HCT116 (cell line): Measurements from ENCODE around the gene FNDC11. TPM values are rescaled to one million over a fixed set of nuclear protein-coding genes. Genes with fewer than 3 reads are reported as not detected.

Experiments used
- ATAC-seq: fragments of 200-7000 bp; cut with Tn5 transposase; 2 replicates; pipeline ENCODE4 v1.9.1; 2020; ENCODE audit warnings: mild to moderate bottlenecking, moderate library complexity
- BruUV-seq: library from RNA; stranded (reverse); fragments of 400-500 nt; replicated peaks from 2 replicates; lab custom pipeline; 2021; lab: Mats Ljungman, UMichigan
- CTCF ChIA-PET: fragments of 300-600 bp; sonication (Branson Sonifier 250); formaldehyde crosslinking; loops from one replicate; lab custom pipeline; 2021; ENCODE audit warnings: antibody characterized with exemption; lab: Charles Lee
- POLR2A ChIA-PET: fragments of 300-600, 350-600 bp; sonication (Branson Sonifier 250); formaldehyde crosslinking; loops from one replicate; lab custom pipeline; 2021; ENCODE audit warnings: antibody characterized with exemption; lab: Charles Lee
- RAD21 ChIA-PET, 2 experiments: fragments of 300-600 bp; sonication (Branson Sonifier 250); formaldehyde crosslinking; loops; one replicate each; lab custom pipeline; 2023; ENCODE audit warnings: low total read pairs in 2 of 2; ENCODE audit not compliant: uncharacterized antibody in 2 of 2, unreplicated experiment in 2 of 2, low non-redundant PET in 1 of 2; lab: Charles Lee
- DNase-seq: peaks from one replicate; pipeline ENCODE4 v3.0.0-alpha.2; 2010; ENCODE audit warnings: low read depth, low spot score
- H2AFZ ChIP-seq: fragments of 200-600 bp; shearing (Covaris generic), sonication (generic); 2 replicates; pipeline ENCODE4 v1.6.1; 2017; ENCODE audit warnings: low read depth, mixed run types, mixed read lengths, antibody characterized with exemption, low read length; ENCODE audit not compliant: poor library complexity, severe bottlenecking
- H3K27ac ChIP-seq: 2 replicates; pipeline ENCODE4 v1.5.1; 2012; ENCODE audit warnings: low read depth, low read length
- H3K27me3 ChIP-seq: fragments of 200-600 bp; sonication (generic); 2 replicates; pipeline ENCODE4 v1.6.1; 2016; ENCODE audit warnings: mixed run types, low read length, mixed read lengths; ENCODE audit not compliant: insufficient read depth
- H3K36me3 ChIP-seq, 2 experiments: fragments of 200-500 bp in 1 of 2; fragments of 200-600 bp in 1 of 2; sonication (Bioruptor generic) in 1 of 2; sonication (generic) in 1 of 2; 2 replicates each; pipeline versions ENCODE4 v1.5.1 to v1.6.1; 2014 to 2016; ENCODE audit warnings: low read length in 2 of 2, inconsistent platforms in 1 of 2, mixed read lengths in 1 of 2, mixed run types in 1 of 2; ENCODE audit not compliant: insufficient read depth in 2 of 2, control insufficient read depth in 1 of 2
- H3K4me1 ChIP-seq, 2 experiments: fragments of 200-600 bp in 1 of 2; sonication (generic) in 1 of 2; 2 replicates each; pipeline versions ENCODE4 v1.5.1 to v1.6.1; 2012 to 2017; ENCODE audit warnings: low read length in 2 of 2, inconsistent platforms in 1 of 2, mild to moderate bottlenecking in 1 of 2, mixed read lengths in 1 of 2, mixed run types in 1 of 2, moderate library complexity in 1 of 2; ENCODE audit not compliant: insufficient read depth in 2 of 2, control insufficient read depth in 1 of 2
- H3K4me2 ChIP-seq: fragments of 200-600 bp; sonication (generic); 2 replicates; pipeline ENCODE4 v1.6.1; 2017; ENCODE audit warnings: mixed run types, low read length, mixed read lengths
- H3K4me3 ChIP-seq, 2 experiments: fragments of 200-600 bp in 1 of 2; sonication (generic) in 1 of 2; replicated peaks in 1 of 2; 2 replicates each; pipeline ENCODE4 v1.5.1; 2011 to 2016; ENCODE audit warnings: low read length in 2 of 2, control low read depth in 1 of 2, low read depth in 1 of 2, mild to moderate bottlenecking in 1 of 2, mixed read lengths in 1 of 2, mixed run types in 1 of 2
- H3K79me2 ChIP-seq: fragments of 200-600 bp; sonication (generic); 2 replicates; pipeline ENCODE4 v1.6.1; 2017; ENCODE audit warnings: mild to moderate bottlenecking, mixed run types, low read length, moderate library complexity, mixed read lengths; ENCODE audit not compliant: insufficient read depth
- H3K9ac ChIP-seq: fragments of 200-600 bp; sonication (generic); 2 replicates; pipeline ENCODE4 v1.6.1; 2016; ENCODE audit warnings: low read length, mixed read lengths
- H3K9me2 ChIP-seq: fragments of 200-600 bp; sonication (generic), shearing (Covaris generic); 2 replicates; pipeline ENCODE4 v1.6.1; 2017; ENCODE audit warnings: mixed run types, mild to moderate bottlenecking, moderate library complexity; ENCODE audit not compliant: insufficient read depth
- H3K9me3 ChIP-seq, 2 experiments: fragments of 200-500 bp in 1 of 2; fragments of 200-600 bp in 1 of 2; sonication (Bioruptor generic) in 1 of 2; sonication (generic) in 1 of 2; 2 replicates each; pipeline ENCODE4 v1.6.1; 2014 to 2017; ENCODE audit warnings: low read length in 2 of 2, mixed read lengths in 2 of 2, inconsistent platforms in 1 of 2, low read depth in 1 of 2, mild to moderate bottlenecking in 1 of 2, mixed run types in 1 of 2, moderate library complexity in 1 of 2; ENCODE audit not compliant: control insufficient read depth in 1 of 2, insufficient read depth in 1 of 2
- H4K20me1 ChIP-seq: fragments of 200-600 bp; sonication (generic), shearing (Covaris generic); 2 replicates; pipeline ENCODE4 v1.6.1; 2017; ENCODE audit warnings: mixed run types, mild to moderate bottlenecking, moderate library complexity; ENCODE audit not compliant: insufficient read depth
- EZH2 ChIP-seq: fragments of 200-600 bp; sonication (generic); IDR thresholded peaks from 2 replicates; pipeline ENCODE4 v1.6.1; 2017; ENCODE audit warnings: antibody characterized with exemption, mixed run types
- POLR2AphosphoS5 ChIP-seq: IDR thresholded peaks from 2 replicates; pipeline ENCODE4 v1.6.1; 2011; ENCODE audit warnings: mild to moderate bottlenecking, low read depth, low read length, moderate library complexity
- YY1 ChIP-seq: IDR thresholded peaks from 2 replicates; pipeline ENCODE4 v1.6.1; 2011; ENCODE audit warnings: low read length, low read depth, moderate library complexity, mild to moderate bottlenecking; ENCODE audit not compliant: insufficient replicate concordance; ENCODE audit errors: extremely low read depth
- ZFX ChIP-seq: fragments of 450-650 bp; IDR thresholded peaks from 2 replicates; pipeline ENCODE4 v1.6.1; 2017
- intact Hi-C: fragments of 100-400 bp; cut with micrococcal nuclease; formaldehyde crosslinking; loops from 2 replicates; pipeline ENCODE4 v1.10.0; 2022
- total RNA-seq: library from RNA; stranded (reverse); gene quantifications from one replicate; pipeline ENCODE4 v1.2.1, GENCODE V29; 2021; ENCODE audit not compliant: unreplicated experiment
- TF ChIP-seq, protein P1 (sequence below), 3 experiments: fragments of 200-600 bp in 1 of 3; sonication (generic) in 1 of 3; IDR thresholded peaks in 2 of 3; conservative IDR thresholded peaks in 1 of 3; 2 replicates each; pipeline ENCODE4 v1.5.1; 2012 to 2017; ENCODE audit warnings: low read depth in 2 of 3, low read length in 2 of 3, antibody characterized with exemption in 1 of 3, borderline replicate concordance in 1 of 3, control low read depth in 1 of 3, mild to moderate bottlenecking in 1 of 3, mixed read lengths in 1 of 3, mixed run types in 1 of 3, moderate library complexity in 1 of 3; ENCODE audit not compliant: insufficient read depth in 1 of 3

The FNDC11 gene
- total RNA-seq, 1 experiment from 2014 or later, result 5.5 TPM

DNA sequence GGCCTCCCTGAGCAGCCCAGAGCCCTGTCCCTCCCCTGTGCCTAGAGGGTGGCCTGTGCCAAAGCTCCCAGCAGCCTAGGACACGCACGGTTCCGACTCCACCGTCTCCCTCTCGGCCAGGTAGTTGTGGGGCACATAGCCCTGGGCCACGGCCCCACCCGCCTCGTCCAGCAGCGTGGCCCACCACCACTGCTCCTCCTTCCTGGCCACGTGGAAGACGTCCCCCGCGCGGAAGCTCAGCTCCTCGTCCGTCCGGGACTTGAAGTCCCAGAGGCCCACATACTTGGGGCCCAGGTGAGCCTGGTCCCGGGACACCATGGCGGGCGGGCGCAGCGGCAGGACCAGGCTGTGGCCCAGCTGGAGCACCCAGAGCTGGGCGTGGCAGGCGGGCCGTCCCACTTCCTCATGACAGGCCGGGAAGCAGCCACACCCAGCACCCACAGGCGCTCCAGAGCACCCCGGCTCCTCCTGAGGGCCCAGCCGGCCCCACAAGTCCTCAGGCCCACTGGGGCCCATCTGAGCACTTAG lies 16.9 kb upstream of the FNDC11 start, which contains the start of gene PTK6:
PTK6 (minus strand) TSS at position 380 of the 528 bp plus-strand sequence; CDS start at position 318, 62 bp downstream.
- Histone ChIP-seq H2AFZ (no peak within 1 kb of the TSS), H3K9me3 (no peaks in the 10 kb centered on the region), H3K4me2 (peak within 1 kb of the TSS; percentile 99), H3K27me3 (no peaks in the 10 kb centered on the region), H3K4me3 (peak within 1 kb of the TSS; percentile 67), H3K27ac (peak within 1 kb of the TSS; percentile 97), H3K9me2 (no peaks in the 10 kb centered on the region), H4K20me1 (no peaks in the 10 kb centered on the region)
- ChIA-PET RAD21 (interaction anchor here (0.8 to 2.0 kb wide), 6 partner anchors 16 to 328 kb away, joined by 3 to 8 read pairs (median 4); partner anchors contain the start of genes PPDPF (in 1 of the 2) and TPD52L2 (in 1 of the 2)), CTCF (interaction anchor here (0.6 to 3.3 kb wide), 24 partner anchors 9 to 585 kb away, joined by 3 to 30 read pairs (median 5); partner anchors contain the start of genes ARFRP1, HELZ2, PPDPF and PRPF6), POLR2A (interaction anchor here (0.9 to 3.3 kb wide), 9 partner anchors 8 to 443 kb away, joined by 3 to 9 read pairs (median 4); partner anchors contain the start of genes PPDPF and TPD52L2)
- no TSS peak for BruUV-seq
- no peak for DNase-seq
- ATAC-seq, result peak; percentile 48
- TF ChIP-seq POLR2AphosphoS5, result peak; percentile 29; the same call in 1 of the 2 replicates
- no peak for TF ChIP-seq EZH2
- peak; percentile 56 for TF ChIP-seq ZFX
- peak; percentile 4 for TF ChIP-seq YY1
- TF ChIP-seq, all 23 proteins: peak for 3
- H3K4me1 ChIP-seq, result peaks cover 41 to 82% of the 10 kb centered on the region in 2 experiments
- H3K79me2 ChIP-seq, result no peaks in the 10 kb centered on the region
- no peaks in the 10 kb centered on the region for H3K36me3 ChIP-seq
- intact Hi-C loops, result loop anchor here (5.0 to 10.0 kb wide), 5 partner anchors 90 to 160 kb away; partner anchors contain the start of genes GMEB2 and TNFRSF6B
- H3K9ac ChIP-seq, result peak within 1 kb of the TSS; percentile 76

DNA sequence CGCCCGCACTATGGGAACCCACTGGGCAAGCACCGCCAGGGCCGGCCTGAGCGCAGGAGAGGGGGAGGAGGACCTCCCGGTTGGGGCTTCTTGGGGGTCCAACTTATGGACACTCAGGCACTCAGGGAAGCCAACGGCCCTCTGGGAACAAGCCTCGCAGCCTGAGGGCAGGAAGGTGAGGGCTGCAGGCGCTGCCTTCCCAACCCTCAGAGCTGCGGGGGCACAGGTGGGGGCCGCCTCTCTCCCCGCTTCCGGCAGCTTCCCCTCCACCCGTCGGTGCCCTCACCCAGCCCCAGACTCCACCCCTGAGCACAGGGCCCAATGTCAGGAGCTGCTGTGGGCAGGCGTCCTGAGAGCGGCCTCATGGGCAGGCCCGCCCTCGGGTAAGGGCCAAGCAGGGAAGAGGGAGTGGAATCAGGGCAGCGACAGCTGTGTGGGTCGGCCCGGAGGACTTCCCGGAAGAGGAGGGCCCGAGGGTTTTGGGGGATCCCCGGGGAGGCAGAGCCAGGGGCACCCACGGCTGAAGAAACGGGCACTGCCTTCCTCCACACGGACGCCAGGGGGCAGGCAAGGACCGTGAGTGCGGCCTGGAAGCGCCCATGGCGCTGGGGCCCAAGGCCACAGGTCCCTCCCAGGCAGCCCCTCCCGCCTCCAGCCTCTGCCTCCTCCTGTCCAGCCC lies 16.3 kb upstream of the FNDC11 start:
- ChIA-PET RAD21 (interaction anchor here (0.6 to 2.0 kb wide), 16 partner anchors 9 to 539 kb away, joined by 3 to 8 read pairs (median 4); partner anchors contain the start of genes PPDPF (in 1 of the 2) and TPD52L2 (in 1 of the 2)), CTCF (interaction anchor here (0.6 to 3.3 kb wide), 31 partner anchors 9 to 702 kb away, joined by 3 to 30 read pairs (median 3); partner anchors contain the start of genes ARFRP1, HELZ2, PPDPF and PRPF6), POLR2A (interaction anchor here (0.9 to 3.3 kb wide), 11 partner anchors 14 to 443 kb away, joined by 3 to 9 read pairs (median 4); partner anchors contain the start of genes PPDPF, TNFRSF6B and TPD52L2)
- TF ChIP-seq YY1, result no peak
- TF ChIP-seq POLR2AphosphoS5, result peak; percentile 54
- peak; percentile 4; the same call in 1 of the 2 replicates for TF ChIP-seq ZFX
- TF ChIP-seq, protein P1, sequence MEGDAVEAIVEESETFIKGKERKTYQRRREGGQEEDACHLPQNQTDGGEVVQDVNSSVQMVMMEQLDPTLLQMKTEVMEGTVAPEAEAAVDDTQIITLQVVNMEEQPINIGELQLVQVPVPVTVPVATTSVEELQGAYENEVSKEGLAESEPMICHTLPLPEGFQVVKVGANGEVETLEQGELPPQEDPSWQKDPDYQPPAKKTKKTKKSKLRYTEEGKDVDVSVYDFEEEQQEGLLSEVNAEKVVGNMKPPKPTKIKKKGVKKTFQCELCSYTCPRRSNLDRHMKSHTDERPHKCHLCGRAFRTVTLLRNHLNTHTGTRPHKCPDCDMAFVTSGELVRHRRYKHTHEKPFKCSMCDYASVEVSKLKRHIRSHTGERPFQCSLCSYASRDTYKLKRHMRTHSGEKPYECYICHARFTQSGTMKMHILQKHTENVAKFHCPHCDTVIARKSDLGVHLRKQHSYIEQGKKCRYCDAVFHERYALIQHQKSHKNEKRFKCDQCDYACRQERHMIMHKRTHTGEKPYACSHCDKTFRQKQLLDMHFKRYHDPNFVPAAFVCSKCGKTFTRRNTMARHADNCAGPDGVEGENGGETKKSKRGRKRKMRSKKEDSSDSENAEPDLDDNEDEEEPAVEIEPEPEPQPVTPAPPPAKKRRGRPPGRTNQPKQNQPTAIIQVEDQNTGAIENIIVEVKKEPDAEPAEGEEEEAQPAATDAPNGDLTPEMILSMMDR (IDR thresholded peaks at IDR 0.05 in 2 of 3, conservative IDR thresholded peaks at IDR 0.05 in 1 of 3; ENCODE audit: borderline replicate concordance in 1 of 3, insufficient read depth in 1 of 3, low read depth in 2 of 3, low read length in 2 of 3), result peak in 2 of 3 experiments; percentile 80 to 86; a peak in 4 of 6 replicates
- H3K9ac ChIP-seq, result peak overlapping the region; percentile 76
- H3K27me3 ChIP-seq, result no peaks in the 10 kb centered on the region
- no peaks in the 10 kb centered on the region for H3K9me3 ChIP-seq
- peak overlapping the region; percentile 67 for H3K4me3 ChIP-seq
- no peaks in the 10 kb centered on the region for H3K79me2 ChIP-seq
- ATAC-seq, result peak; percentile 84
- no peaks in the 10 kb centered on the region for H4K20me1 ChIP-seq
- BruUV-seq, result no TSS peak
- no peak overlapping the region for H2AFZ ChIP-seq
- peak; percentile 93 for DNase-seq
- H3K36me3 ChIP-seq, result no peaks in the 10 kb centered on the region
- no peaks in the 10 kb centered on the region for H3K9me2 ChIP-seq
- intact Hi-C loops, result loop anchor here (2.0 to 10.0 kb wide), 8 partner anchors 35 to 437 kb away; partner anchors contain the start of genes GMEB2, TNFRSF6B and TPD52L2
- peak overlapping the region; percentile 99 for H3K4me2 ChIP-seq
- H3K27ac ChIP-seq, result peak overlapping the region; percentile 97
- peaks cover 41 to 88% of the 10 kb centered on the region in 2 experiments for H3K4me1 ChIP-seq
